HG02840 (cell line): ENCODE results near the gene ELF5.

Experiments used
- ATAC-seq: cut with Tn5 transposase; IDR thresholded peaks from one replicate; pipeline ENCODE4 v1.9.1; 2021; ENCODE audit warnings: mild to moderate bottlenecking, moderate library complexity, moderate number of reproducible peaks; ENCODE audit not compliant: unreplicated experiment, low FRiP score

Gene ELF5

DNA sequence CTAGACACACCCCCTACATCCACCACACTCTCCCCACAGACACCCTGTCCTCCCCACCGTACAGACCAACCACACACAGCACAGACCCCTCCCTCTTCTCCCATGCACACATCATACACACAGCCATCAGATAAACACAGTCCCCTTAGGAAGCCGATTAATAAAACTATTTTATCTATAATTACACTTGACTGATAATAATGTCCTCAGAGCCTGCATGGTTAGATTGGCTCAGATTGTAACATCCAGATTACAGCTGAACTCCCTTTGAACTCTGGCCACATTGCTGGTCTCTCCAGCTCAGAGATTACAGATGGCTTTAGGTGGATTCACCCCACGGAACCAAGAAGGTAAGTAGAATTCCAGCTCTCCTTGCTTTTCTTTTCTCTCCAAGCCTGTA, 9.5 kb upstream of the ELF5 start:
- no peak for ATAC-seq

DNA sequence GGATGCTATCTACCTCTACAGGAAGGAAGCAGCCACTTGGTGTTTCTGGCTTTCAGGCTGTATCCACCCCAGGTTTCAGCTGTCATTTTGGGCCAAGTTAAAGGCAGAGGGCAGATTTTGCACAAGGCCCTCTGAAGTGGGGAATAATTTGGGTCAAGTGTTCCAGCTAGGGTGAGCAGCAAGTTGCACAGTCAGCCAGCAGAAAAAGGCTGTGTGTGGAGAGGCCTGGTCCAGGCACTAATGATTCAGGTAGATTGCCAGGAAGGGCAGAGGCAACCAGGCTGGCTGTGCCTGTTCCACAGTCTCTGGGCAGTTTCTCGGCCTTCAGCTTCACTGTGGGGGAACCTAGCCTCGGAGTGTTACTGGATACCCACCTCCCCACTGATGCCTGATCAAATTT, 8.6 kb upstream of the ELF5 start:
- ATAC-seq = no peak

DNA sequence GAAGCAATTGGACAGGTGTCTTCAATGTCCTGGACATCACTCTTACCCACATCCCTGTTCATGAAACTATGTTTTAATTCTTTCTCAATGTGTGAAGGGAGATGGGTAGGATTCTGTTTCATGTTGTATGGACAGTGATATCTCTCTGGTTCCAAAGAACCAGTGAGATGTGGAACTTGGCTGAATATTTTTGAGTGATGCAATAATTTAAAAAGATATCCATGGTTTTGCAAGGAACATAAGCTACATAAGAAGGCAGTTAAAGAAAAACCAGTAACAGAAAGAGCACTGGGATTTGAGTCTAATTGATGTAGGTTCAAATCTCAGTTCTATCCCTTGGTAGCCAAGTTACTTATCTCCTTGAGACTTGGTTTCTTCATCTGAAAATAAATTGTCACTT, 7.7 kb upstream of the ELF5 start:
- no peak for ATAC-seq

DNA sequence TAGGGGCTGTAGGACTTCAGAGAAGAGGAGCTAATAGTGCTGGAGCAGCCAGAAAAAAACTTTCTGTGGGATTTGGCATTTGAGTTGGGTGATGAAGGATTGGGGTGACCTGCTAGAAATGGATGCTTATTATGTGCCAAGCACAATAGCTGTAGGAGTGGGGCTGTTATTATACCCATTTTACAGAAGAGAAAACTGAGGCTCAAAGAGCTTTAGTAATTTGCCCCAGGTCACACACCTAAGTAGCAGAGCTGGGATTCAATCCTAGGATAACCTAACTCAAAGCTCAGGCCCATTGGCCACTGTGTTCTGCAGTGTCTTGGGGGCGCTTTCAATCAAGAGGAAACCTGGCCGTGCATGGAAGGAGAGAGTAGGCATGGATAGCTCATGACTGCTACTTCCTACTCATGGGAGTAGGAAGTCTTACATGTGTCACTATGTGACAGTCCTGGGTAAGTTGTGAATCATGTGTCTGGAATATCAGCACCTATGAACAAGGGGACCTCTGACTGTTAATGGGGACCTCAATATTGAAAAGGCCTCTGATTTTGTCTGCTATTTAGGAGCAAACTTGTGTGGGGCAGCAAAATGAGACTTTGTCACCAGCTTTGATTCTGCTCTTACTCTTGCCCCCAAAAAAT, 6.1 kb upstream of the ELF5 start:
- ATAC-seq = no peak

DNA sequence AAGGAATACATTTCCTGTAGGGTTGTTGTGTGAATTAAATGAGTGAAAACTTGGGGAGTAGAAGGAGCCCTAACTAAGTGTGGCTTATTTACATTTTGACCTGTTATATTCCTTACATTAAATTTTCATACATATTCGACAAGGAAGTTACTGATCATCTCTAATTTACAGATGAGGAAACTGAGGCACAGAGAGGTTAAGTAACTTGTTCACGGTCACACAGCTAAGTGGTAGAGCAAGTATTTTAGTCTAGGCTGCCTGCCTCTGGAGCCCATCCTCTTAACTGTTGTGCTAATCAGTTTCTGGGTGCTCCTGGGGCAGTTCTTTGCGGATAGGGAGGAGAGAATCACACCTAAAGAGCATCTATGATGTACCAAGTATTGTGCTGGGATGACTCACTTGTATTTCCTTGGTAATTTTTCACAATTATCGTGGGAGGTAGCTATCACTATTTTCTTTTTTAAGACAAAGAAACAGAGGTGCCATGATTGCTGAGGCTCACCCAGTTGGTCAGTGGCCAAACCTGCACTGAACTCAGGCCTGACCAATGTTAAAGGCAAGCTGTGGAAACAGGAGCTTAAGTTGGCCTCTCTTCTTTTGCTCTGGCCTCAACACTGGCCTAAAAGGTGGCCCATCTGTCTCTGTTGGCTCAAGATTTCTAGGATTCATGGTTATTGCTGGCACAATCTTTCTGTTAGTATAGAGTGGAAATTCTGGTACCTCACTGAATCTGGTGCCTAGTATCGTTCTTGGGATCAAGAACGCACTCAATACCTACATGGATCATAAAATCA, 2.9 kb upstream of the ELF5 start:
- no peak for ATAC-seq

DNA sequence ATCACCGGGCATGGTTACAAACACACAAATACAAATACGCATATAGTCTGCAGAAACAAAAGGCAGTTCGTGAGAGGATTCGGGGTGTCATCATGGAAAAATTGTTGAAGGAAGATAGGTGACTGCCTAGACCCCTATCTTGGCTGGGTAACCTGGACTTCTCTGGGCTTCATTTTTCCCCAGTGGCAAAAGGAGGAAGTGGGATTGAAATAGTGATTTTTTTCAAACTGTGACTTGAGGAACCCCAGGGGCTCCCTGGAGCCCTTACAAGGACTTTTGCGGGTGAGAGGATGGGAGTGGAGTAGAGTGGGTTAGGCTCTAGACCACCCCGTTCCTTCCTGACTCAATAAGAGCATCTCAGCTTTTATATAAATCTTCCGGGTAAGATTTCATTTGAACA, 1.0 kb upstream of the ELF5 start:
- no peak for ATAC-seq

DNA sequence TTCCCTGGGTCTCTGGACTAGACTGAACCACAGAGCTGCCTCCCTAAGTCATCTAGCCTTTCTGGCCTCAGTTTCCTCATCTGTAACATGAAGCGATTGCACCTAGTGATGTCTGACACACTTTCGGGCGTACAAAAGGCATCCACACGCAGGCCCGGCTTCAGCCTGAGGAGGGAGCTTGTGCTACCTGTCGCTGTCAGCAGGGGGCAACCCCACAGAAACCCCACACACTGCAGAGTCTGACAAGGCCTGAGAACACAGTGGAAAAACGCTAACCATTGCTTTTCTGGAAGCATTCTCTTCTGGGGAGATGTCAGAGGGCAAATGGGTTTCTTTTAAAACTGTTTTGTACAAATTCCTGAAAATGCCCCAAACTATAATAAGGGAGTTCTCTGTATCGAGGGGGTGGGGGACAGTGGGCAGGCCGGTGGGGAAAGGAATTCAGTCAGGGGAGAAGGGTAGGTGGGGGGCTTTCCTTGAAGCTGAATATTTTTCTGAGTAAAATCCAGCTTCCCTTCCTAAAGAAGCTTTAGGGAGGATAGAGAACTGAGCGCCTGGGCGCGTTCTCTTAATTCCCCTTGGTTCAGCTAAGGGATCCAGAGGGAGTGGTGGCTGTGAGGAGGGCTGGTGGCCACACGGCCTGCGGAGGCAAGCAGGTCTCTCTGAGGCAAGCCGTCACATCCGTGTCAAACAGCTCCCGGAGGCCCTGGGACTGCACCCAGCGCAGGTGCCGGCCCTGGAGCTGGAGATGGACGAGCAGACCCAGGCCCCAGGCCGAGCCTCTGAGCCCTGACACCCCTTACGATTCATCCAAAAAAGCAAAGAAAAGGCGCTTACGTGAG, 533 bp downstream of the ELF5 start:
- no peak for ATAC-seq

DNA sequence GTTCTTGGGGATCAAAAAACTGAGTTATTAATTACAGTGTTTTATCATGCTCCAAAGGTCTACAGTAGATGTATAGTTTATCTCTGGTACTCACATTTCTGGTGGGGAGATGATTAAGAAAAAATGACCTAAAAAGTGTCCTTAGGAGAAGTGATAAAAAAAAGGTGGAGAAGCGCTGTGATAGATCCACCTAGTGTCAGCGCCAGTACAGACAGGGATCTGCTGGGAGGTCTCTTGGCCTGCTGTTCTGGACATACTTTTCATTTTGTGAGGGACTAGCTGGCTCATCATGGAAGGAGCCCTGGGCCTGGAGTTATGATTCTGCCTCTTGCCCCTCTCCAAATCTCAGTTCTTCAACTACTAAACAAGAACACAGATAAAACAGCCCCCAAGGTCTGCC, 2.9 kb downstream of the ELF5 start:
- no peak for ATAC-seq

DNA sequence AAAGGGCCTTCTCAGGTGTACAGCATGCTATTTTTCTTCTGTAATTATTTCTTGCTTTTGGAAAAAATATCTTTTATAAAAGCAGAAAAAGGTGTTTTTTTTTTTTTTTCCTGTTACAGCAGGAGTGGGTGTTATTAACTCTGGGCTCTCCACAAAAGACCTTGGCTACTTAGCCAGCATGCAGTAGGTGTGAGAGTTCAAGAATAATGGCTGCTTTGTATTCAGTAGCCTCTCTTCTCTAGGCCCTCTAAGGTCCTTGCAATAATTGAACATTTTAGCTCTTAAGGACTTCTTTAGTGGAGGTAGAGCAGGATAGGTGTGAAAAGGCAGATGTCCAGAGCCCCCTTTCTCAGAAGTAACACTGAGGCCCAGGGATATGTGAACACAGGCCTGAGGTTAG, 3.4 kb downstream of the ELF5 start:
- no peak for ATAC-seq

DNA sequence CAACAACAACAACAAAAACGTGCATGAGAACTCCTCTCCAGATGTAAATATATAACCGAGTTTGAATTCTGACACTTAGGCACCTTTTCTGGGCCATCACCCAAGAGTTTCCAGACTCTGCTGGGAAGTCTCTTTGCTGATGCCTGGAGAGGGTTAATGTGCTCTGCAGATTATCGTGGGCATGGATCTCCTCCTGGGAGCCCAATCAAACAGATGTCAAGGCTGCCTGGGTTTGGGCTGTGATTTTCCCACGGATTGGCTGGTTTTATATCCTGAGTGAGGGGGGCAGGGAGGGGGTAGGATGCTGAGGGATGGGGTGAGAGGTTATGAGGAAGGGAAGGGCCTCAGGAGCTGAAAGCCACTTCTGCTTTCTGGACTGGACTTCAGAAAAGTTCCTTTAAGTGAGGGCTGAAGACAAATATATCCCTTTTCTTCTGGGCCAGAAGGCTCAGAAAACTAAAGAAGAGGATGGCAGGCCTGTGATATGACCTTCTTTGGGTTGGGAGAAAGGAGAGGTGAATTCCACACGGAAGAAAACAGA, 4.2 kb downstream of the ELF5 start:
- ATAC-seq = no peak

DNA sequence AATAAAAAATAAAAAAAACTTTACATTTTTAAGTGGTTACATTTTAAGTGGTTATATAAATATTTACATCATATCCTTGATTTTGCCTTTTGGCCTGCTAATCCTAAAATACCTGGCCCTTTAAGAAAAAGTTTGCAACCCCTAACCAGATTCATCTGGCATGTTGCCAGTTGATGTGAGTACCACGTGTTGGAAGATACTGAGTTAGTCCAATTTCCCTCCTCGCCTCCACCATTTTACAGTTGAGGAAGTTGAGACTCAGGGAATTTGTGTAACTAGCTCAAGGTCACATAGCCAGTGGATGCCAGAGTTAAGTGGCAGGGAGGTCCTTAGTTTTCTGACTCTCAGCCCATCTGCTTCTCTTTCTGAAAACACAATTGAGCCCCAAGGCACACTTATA, 5.1 kb downstream of the ELF5 start:
- no peak for ATAC-seq

DNA sequence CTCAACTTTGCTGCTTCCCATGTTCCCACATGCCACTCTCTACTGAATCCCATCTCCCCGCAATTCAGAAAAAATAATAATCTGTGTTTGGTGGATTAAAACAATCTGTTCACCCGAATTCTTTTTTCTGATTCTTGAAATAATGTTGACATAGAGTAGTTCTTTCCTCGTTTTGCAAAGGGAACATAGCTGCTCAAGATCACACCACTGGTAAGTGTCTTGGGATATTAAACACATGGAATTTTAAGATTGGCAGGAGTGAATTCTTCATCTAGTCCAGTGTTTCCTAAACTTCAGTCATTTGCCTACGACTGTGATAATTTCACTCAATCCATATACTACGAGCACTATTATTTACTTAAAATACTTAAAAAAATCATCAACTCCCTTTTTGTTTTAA, 6.0 kb downstream of the ELF5 start:
- ATAC-seq = no peak

DNA sequence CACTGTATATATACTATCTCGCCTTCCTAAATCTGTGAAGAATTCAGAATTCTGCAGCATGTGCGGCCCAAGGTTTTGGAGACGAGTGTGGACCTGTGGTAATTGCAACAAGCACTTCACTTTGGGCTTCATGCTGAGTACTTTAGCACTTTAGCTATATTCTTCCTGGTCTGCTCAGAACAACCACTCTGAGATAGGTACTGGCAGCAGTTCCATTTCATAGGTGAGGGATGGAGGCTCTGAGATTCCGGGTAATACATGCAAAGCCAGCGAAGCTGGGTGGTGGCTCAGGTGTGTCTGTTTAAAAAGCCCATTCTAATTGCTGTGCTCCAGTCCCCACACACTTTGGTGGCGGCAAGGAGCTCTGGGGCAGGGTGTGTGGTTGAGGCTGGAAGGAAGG, 6.4 kb downstream of the ELF5 start:
- ATAC-seq = no peak

DNA sequence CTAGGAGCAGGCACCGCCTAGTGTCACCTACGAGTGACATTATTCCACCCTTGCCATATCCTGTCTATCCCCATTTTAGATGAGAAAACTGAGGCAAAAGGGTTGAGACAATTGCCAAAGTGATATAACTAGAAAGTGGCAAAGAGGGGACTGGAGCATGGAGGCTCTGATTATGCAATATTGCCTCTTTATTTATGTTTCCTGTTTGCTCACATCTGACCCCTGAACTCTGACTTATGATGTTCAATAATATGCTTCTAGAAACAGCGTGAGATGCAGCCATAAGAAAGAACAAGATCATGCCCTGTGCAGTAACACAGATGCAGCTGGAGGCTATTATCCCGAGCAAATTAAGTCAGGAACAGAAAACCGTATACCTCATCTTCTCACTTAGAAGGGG, 7.7 kb downstream of the ELF5 start:
- no peak for ATAC-seq

DNA sequence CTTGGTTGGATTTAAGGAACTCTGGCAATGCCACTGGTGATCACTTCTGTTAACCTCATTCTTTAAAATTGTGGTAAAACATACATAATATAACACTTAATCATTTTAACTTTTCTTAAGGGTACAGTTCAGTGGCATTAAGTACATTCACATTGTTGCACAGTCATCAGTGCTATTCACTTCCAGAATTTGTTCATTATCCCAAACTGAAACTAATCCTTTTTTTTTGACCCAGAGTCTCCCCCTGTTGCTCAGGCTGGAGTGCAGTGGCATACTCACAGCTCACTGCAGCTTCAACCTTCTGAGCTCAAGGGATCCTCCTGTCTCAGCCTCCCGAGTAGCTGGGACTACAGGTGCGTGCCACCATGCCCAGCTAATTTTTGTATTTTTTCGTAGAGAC, 10.6 kb downstream of the ELF5 start:
- ATAC-seq = no peak

DNA sequence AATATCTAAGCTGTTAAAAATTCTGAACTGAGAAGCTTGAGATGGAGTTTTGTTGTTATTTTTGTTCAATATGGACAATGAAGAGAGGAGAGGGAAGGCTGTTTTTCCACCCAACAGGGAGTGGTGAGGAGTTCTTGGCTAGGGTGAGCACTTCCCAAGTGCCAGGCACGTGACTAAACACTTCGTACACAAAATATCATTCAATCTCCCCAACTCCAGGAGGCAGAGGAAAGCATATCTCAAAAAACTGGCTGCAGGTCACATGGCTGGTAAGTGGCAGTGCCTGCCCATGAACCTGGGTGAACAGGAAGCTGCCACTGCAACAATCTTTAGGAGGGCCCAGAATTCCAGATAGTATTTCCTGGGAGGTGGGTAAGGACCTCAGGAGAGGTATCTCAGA, 11.6 kb downstream of the ELF5 start:
- no peak for ATAC-seq

DNA sequence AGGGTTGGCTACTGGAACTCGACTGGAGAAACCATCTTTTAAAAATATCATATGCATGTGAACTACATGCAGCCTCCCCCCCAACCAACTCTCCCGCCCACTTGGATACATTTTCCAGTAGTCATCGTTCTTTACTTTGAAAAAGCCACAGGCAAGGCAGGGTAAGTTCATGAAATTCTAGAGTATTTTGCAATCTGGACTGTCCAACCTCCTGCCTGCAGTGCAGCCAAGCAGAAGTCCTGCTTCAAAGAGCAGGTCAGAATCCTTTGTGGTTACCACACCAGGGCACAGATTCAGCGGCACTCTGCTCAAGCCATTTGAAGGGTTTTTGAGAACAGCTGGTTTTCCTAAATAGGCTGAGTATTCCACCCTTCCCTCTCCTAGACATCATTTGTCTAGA, 12.1 kb downstream of the ELF5 start:
- no peak for ATAC-seq

DNA sequence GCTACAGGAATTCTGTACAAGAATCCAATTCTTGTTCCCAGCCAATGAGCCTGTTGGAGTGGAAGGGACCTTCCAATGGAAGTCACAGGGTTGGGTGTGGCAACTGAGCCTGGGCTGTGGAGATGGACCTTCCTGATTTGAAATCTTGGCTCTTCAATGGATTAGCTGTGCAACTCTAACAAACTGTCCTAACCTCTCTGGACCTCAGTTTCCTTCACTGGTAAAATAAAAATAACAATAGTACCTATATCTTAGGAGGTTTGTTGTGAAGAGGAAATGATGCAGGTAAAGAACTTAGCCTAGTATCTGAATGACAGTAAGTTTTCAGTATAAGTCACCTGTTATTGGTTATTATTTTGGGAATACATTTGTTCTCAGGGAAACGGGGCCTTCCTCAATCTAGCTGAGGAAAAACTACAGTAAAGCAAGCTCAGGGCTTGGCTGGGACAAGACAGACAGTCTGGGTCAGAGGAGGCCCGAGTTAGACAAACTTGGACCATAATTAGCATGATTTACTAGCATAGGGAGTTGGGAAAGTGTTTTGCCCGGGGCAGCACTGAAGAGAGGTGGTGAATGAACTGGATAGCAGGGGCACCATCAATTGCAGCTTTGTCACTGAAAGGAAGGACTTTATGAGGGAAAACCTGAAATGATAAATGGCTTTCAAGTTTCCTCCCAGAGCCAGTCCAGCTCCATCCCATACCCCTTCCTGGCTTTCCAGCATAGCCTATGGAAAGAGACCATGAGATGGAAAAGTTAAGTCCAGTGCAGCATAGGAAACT, 13.7 kb downstream of the ELF5 start:
- no peak for ATAC-seq

DNA sequence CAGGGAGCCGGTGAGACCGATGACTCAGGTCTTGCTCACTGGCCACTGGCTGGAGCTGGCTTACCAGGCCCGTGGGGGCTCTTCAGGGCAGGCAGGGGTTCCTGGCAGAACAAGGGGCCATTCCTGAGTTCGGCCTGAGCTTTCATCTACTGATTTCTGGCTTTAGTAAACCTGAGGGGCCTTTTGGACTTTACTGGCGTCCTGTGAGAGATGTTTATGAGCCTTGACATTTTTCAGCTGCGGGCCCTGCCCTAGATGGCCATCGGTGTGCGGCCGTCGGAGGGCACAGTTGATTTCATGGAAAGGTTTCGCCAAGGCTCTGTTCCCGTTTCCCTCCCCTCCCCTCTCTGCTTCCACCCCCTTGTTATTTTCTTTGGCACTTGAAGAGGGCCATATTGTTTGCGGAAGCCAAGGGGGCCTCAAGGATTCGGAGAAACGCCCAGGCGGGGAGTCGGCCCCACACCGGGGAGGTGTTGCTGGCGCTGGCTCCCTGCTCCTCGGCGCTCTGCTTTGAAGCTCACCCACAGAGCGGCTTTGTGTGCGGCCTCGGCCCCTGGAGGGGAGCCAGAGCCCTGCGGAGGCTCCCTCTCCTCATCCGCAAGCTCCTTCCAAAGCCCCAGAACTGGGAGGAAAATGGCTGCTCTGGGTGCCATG, 17.7 kb downstream of the ELF5 start:
- no peak for ATAC-seq

DNA sequence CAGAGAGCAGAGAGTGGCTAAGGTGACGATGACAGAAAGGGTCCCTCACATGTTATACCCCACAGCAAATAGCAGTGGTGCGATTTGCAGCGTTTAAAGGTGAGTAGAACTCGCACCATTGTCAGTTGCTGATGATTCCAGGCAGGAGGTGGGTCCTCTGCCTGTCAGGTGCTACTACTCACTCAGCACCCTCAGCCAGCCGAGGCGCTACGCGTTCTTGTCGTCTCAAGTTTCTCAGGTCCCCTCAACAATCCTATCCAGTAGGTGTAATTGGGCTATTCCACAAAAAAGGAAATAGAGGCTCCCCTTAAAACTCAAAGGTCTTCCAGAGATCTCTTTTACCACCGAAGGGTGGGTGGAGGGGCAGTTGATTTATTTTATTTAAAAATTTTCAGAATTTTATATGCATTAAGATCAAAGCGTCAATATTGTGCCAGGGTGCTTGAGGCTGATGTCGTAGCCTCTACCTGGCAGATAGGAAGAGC, 18.3 kb downstream of the ELF5 start:
- no peak for ATAC-seq
